Activated CD4-positive, alpha-beta T cell treated with anti-CD3 and anti-CD28 coated beads, Interleukin-2, amount 50 U/mL, for 48 hours (primary cell): ENCODE measurements around the gene NRP2.

ENCODE experiments used
- DNase-seq, 2 experiments: peaks; one replicate each; pipeline ENCODE4 v3.0.0-alpha.2; 2020

NRP2 gene

DNA sequence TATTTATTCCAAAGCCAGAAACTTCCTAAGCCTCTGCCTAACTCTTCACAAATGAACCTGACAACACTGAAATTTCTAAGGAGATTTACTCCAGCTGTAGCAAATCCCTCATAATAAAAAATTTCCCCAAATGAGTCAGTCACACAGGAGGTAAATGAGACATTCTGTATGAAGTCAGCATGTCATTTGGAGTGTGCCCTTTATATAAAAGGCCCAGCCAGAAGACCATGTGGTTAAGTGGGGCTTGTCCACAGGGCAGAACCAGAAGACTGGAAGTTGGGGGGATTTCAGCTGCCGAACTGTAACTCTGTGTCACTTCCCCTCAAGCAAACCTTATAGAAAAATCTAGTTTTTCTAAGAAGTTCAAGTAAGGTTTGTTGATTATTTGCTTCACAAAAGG lies 30.2 kb downstream of the NRP2 start:
- no peak for DNase-seq

DNA sequence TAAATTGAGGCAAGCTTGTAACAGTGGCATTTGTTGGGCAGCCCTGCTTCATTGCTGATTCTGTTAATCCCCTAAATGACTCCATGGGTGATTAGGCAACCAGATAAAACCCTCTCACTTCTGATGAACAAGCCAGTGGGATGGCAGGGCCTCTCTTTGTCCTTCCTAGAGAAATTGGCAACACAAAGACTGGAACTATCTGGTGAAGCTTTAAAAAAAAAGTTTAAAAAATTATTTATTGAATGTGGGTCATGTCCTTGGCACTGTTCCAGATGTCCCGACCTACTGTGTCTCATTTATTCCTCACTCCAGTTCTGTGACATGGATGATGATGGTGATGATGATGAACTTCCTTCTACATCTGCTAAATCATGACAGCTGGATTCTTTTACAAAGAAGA lies 30.8 kb downstream of the NRP2 start:
- DNase-seq = no peak

DNA sequence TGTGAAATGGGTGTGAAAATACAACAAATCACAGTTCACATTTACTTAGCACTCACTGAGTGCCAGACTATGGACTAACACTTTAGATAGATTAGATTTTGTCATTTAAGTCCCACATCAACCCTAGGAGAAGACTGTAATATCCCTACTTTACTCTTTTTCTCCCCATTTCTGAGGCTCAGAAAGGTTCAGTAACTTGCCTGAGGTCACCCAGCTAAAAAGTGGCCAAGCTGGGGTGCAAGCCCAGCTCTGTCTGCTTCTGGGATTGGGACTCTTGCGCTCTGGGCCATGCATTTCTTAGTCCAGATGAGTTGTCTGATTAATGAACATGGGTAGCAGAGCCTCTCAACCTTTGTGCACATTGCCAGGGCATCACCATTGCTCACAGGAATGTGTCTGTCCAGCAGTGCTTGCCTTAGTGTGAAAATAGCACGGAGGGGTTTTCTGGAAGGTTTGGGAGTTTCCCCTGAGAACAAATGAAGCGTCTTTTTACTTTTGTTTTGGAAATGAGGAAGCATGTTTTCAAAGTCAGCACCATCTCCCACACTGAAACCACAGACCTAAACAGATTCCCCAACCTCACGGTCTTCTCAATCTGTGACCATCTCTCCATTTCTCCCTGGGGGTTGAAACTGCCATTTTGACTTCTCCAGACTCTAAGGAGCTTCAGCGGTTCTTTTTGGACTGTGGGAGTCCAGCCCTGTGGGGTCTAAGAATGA lies 31.9 kb downstream of the NRP2 start:
- no peak for DNase-seq

DNA sequence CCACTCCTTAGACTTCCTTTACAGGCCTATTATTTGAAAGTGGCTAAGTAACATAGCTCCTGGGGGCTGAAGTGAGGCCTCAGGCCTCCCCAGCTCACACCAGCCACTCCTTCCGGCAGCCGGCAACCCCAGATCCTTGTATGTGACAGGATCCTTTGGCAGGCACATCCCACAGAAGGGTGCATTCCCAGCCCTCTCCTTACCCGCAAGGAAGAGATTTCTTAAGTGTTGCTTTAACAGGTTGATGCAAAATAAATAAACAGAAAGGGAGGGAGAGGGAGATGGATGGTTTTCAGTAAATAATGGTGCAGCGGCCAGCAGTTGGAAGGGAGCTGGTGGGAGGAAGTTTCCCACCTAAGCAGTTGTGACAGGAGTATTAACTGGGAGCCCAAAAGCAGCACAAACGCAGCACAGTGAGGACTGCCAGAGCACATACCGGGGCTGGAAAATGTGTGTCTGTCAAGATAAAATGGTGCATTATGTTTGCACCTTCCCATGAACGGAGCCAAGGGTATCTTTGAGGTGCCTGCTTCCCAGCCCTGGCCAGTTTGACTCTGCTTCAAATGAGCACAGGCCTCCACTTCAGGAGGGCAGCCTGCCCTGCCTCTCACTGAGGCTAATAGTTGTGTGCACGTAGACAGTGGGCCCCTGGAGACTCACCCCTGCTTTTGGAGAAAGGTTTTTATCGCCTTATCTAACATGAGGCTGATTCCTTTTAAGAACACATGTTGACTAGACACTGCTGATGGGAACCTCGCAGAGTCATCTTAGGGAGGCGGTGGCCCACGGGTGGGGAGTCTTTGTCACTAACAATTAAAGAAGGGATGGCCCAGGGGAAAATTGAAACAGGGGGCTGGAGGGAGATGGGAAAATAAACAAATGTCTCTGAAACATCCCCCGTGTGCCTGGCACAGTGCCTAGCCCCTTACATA lies 32.8 kb downstream of the NRP2 start:
- no peak for DNase-seq

DNA sequence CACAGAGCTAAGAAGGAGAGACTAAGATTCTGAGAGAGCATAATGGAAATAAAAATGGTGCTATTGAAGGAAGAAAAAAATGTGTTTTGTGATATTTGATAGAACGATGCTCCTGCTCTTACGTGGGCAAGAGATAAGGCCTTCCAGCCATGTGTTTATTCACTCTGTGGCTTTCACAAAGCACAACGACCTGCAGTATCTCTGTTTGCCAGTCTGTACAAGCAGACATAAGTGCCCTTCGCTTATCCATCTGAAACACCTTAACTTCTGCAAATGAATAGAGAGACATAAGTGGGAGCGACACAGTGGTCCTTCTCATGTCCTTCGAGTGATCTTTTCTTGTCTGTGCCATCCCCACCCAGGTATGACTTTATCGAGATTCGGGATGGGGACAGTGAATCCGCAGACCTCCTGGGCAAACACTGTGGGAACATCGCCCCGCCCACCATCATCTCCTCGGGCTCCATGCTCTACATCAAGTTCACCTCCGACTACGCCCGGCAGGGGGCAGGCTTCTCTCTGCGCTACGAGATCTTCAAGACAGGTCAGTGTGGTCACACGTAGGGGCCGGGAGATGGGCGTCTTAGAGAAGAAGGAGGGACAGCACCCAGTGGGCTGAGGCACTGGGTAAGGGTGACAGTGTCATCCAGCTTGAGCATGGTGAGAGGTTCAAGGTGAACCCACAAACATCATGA lies 33.7 kb downstream of the NRP2 start:
- DNase-seq = no peak

DNA sequence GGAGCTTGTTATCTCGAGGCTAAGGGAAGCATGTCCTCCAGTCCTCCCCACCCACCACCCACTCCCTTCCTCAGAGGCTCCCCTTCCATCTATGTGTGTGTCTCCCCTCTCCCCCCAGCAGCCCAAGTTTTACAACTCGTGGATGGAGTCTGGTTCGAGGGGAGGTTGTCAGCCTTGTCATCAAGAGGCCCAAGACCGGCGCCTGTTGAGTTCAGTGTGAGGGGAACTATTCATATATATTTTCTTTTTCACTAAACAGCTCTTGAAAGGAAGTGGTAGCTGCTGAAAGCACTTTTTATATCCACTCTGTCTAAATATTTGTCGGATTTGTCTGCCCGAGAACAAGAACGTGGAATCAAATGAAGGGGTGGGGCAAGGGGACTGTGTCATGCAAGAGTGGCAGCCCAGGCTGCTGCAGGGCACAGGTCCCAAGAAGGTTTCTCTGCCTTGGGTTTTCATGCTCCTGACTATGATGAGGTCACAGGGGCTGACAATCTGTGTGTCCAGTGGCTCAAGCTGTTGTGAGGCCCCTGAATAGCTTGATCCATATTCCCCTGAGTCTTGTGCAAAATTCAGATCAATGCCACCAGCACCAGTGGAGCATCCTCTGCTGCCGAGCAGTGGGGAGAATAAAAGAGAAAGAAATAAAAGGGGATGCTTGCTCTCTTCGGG lies 35.0 kb downstream of the NRP2 start:
- no peak for DNase-seq

DNA sequence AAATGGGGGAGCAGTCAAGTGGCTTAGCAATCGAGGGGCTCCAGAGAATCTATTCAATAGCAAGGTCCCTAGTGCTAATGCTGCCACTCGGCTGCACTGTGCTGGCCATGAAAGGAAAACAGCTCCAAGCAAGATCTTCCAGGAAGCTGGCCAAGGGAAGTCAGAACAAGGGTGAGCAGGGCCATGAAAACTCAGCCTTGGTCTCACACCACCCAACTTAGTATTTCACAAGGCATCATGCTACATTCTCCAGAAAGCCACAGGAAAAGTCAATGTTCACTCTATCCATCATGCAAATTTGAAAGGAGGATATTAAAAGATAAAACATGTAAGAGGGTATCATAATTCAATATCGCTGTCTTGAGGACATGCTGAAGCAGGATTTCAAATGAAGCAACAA lies 35.7 kb downstream of the NRP2 start:
- no peak for DNase-seq

DNA sequence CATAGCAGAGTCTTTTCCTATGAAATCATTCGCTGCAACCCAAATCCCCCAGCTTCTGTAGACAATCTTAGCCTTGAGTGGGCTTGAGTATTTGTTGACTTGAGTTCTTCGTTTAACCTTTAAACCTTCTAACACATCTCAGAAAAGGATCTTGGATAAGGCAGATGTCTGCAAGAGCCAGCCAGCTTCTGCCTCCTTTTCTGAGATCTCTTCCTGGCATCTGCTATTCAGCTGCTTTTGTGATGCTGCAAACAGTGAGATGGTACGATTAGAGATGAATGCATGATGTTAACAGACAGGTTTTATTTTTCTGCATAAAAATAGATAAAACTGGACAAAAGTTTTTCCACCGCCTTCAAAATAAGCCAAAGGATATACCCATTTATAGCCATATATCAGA lies 37.5 kb downstream of the NRP2 start:
- DNase-seq = no peak

DNA sequence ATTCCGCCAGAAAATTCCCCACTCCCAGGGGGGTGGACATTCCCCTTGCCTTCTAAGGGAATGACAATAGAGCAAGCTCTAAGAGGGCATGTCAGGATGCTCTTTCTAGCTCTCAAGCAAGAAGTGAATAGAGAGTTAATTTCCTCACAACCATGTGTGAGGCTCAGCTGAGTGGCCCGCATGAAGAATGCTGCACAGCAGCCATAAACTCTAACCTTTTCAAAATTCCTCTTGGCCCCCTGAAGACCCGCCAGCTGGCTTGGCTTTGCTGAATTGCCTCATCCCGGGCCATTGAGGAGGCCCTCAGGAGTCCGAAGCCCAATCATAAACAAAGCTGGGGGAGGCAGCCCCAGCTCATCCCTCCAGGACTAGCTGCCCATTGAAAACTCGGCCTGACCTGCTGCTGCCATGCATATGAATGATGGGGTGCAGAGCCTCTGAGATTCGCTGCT lies 38.2 kb downstream of the NRP2 start:
- DNase-seq = no peak

DNA sequence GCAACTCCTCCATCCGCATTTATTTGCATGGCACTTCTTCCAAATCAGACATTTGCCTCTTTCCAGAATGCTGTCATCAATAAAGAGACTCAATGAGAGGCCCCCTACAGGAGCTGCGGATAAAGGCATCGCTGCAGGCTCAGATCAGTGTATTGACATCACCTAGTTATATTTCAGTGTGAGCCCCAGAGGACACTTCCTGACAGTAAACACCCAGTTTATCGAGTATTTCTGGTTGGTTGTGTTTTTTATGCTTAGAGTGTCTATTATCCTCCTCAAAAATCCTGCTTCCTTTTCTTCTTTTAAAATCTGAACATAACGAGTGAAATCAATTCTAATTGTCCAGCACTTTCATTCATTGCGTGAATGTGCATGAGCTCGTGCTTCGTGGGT lies 38.8 kb downstream of the NRP2 start:
- DNase-seq = no peak

DNA sequence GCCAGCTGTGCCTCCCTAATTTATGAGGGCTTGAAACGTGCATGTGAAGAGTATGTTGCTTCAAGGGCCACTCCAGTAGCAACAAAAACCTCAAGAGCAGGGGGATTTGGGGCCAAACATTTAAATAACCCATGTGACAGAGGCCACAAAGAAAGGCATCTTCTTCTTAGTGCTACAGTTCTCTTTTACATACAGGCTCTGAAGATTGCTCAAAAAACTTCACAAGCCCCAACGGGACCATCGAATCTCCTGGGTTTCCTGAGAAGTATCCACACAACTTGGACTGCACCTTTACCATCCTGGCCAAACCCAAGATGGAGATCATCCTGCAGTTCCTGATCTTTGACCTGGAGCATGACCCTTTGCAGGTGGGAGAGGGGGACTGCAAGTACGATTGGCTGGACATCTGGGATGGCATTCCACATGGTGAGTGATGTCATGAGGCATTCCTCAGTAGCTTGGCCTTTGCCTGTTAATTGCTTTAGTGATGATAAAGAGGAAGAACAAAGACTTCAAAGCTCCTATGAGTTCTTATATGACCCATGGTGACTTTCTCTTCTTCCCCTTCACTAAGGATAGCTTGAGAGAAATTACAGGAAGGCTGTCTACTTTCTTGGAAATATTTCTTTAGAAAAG lies 40.1 kb downstream of the NRP2 start:
- DNase-seq = no peak

DNA sequence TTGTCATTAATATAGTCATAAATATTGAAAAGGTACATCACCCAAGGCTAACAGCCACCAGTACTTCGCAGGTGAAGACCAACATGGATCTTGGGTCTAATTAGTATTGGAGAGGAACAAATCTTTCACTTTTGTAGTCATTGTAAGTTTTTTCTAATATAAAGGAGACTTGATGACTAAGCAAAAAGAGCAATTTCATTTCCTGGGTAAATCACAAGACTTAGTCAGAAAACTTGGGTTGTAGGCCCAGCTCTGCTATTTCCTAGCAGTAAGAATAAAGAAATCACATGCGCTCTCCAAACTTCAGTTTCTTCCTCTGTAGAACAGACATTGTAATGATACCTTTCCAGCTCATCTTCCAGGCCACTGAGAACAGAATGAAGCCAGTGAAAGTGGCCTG lies 40.9 kb downstream of the NRP2 start:
- no peak for DNase-seq

DNA sequence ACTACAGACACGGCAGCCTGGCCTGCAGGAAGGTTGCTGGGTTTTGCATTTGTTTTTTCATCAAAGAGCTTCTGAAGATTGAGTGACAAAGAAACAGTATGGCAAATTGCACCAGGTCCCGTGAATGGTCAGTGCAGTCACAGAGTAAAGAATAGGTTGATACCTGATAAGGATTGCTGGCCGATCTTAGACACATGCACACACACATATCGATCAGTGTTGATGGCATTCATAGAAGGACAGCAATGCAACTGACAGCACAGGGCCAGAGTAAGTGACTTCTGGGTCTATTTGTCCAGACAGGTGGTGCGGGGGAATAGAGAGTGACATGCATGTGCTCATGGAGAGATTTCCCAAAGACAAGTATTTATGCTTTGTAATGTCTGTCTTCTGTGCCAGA lies 42.8 kb downstream of the NRP2 start:
- no peak for DNase-seq

DNA sequence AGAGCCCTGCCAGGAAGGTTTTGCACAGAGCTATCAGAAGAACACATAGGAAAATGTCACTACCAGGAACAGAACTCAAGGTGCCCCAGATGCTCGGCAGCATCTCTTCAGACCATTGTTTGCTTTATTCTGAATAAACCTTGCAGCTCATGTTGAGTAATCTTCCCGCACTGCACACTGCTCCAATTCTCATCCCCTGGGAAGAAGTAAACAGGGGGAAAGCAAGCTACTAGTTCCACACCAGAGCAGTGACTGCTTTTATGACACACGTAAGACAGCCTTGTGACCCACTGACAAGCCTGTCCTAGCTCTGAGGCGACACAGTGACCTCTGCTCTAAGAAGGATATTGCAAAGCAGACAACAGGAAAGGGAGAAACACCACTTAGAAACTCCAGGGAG lies 44.2 kb downstream of the NRP2 start:
- DNase-seq = no peak

DNA sequence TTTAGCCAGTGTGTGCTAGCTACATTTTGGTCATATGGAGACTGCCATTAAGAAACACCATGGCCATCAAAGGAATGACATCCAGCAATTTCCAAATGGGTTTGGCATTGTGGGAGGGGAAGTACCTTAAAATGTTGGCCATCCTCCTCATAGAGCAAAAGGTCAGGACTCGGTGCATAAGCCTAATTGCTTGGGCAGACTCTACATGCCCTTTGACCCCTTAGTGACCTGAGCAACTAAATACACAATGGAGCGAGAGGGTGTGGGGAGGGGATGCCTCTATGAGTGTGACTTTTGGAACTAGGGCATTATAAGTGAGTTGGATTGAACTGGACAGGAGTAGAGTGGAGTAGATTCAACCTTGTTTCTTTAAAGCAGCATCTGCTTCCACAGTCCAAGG lies 44.9 kb downstream of the NRP2 start:
- no peak for DNase-seq

DNA sequence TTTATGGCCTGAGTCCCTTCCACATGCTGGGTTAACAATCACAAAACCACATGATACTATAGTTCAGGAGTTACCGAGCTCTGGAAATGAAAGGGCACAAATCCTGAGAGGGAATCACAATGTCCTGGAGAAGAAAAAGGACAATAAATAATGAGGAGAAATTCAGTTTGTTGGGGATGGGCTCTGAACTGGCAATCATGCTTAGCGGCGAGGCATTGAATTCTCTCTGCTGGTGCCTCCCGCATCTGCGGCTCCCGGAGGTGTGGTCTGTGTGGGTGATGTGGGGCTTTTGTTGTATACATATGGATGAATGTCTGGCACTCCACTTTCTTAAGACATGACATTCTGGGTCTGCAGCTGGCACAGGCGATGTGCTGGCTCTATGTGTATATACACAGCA lies 46.1 kb downstream of the NRP2 start:
- DNase-seq = no peak

DNA sequence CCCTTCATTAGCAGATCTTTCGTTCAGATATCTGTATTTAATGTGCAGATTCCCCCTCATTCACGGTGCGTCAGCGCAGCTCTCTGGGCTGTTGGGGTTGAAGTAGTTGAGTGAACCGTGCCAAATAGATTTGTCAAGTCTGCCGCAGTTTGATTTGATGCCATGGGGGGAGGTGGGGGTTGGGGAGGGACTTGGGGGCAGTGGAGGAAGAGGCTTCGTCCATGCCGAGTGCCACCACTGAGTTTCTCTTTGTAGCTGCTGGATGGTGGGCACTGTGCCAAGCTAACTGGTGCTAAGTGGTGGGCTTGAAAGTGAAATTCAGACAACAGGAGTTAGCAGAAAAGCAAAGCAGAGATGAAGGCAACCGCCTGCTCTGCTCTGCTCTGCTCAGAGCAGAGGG lies 47.9 kb downstream of the NRP2 start:
- no peak for DNase-seq

DNA sequence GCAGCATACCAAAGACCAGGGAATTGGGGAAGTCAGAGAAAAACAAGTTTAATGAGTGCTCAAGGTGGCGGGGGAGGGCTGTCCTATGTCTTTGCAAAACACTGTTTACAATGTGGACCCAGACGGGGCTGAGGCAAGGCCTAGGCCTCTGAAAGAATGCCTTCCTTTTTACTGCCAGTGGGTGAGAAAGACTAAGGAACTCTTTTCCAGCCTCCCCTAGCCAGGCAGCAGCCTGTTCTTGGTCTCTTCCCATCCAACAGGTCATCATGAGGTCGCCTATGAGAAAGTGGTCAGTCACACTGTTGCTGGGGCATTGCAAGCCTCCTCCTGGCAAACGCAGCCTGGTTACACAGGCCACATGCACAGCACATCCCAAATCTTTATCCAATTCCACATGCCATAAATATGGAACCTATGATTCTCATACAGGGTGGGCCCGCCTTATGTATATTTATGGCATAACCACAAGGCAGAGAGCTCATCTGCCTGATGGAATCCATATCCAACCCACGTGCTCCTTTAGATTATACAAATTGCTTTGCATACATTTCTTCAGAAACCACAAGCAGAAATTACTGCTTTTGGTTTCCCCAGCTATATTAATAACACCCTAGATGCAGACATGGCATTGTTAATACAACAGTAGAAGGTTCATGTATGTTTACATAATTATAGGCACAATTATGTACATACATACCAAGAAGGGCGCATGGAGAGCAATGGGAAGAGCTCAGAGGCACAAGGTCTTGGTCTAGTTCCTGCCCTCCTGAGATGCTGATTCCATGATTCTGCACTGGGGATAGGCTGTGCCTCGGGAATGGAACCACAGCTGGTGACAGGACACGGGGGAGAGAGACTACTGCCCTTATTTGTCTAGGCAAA lies 48.6 kb downstream of the NRP2 start:
- no peak for DNase-seq

DNA sequence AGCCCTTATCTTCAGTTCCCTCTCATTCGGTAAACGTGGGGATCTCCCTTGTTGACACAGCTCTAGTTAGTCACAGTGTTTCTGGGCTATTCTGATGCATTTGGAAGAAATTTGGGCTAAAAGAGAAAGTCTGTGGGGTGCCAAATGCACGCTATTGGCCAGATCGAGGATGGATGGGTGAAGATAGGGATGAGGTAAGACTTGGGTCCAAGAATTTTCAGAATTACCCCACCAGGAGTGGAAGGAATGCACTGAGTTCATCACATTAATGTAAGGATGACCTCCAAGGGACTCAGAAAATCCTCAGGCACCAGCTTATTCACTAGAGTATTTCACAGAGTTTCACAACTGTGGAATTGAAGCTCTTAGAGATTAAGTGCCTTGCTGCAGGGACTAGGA lies 49.3 kb downstream of the NRP2 start:
- DNase-seq = no peak

DNA sequence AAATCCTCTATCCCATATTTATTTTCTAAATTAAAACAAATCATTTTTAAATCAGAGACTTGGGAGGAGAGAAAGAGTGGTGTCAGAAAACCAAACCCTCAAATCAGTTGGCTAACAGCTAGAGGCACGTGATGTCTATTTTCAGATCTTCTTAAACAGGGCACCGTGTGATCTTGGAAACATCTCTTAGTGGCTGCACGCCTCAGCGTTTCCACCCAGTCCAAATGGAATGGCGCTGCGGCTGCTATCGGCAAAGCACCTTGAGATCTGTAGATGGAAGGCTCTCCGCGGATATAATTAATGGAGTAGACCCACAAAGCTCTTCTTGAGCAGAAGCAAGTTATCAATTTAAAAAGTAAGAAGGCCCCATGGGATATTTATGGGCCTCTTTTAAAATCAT lies 50.0 kb downstream of the NRP2 start:
- no peak for DNase-seq

DNA sequence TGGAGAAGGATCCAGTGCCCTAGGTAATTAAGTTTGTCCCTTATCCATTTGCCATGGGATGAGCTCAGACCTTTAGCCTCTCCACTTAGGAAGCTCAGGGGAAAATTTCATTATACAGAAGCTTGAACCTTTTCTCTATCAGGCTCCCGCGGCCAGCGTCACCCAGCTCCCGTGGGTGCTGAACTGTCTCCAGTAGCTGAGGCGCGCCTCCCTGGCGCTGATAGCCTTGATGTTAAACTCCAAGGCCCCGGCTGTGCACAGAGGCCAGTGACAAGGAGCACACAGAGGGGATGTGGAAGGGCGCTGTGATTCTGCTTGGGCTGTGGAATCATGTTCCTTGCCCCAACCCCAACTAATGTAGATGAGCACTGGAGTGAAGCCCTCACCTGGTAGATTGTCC lies 50.8 kb downstream of the NRP2 start:
- DNase-seq = no peak

DNA sequence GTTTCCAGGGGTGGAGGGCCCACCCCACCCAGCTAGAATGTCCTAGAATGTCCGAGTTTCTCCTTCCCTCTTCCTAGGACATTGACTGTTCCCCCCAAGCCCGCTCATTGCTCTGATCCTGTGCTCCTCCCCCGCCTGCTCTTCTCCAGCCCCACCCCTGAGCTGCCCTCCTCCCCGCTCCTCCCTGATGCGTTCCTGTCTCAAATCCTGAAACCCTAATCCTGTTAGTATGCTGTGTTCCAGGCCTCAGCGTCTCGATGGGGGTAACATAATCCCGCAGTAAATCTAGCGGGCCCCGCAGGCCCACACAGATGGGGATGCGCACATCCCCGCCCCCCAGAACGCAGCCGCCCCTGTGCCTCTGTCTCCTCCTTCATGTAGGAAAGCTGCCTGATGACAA lies 51.3 kb downstream of the NRP2 start:
- no peak for DNase-seq
